Bronchial epithelial cell (primary cell): ENCODE data around the gene GTF3C6. TPM values are rescaled to one million over a fixed set of nuclear protein-coding genes. Genes with fewer than 3 reads are reported as not detected.

Experiments used
- DNase-seq: peaks from one replicate; pipeline ENCODE4 v3.0.0-alpha.2; 2010; ENCODE audit warnings: low read depth
- FAIRE-seq: peaks from 2 replicates; lab custom pipeline; 2011; peaks lifted over from hg19 to GRCh38; lab: Jason Lieb, UNC
- H3K27me3 ChIP-seq: 2 replicates; pipeline ENCODE4 v1.5.1; 2011; ENCODE audit warnings: low read length; ENCODE audit not compliant: control insufficient read depth, insufficient read depth
- H3K36me3 ChIP-seq: 2 replicates; pipeline ENCODE4 v1.5.1; 2011; ENCODE audit warnings: low read length; ENCODE audit not compliant: control insufficient read depth, insufficient read depth
- H3K4me3 ChIP-seq: 2 replicates; pipeline ENCODE4 v1.5.1; 2011; ENCODE audit warnings: mild to moderate bottlenecking, low read depth, low read length, control low read depth
- CTCF ChIP-seq: IDR thresholded peaks from 2 replicates; pipeline ENCODE4 v1.5.1; 2011; ENCODE audit warnings: mild to moderate bottlenecking, moderate library complexity, low read length, control low read depth, inconsistent platforms; ENCODE audit not compliant: insufficient read depth, severe bottlenecking
- total RNA-seq: library from RNA; depleted of rRNA; stranded (reverse); fragments of >200 nt; gene quantifications from 2 replicates; pipeline ENCODE4 v1.2.1, GENCODE V29; 2014

Gene GTF3C6
- total RNA-seq, 1 donor from 2014 or later, result 38.7 TPM

- DNase-seq (peak; percentile 81), FAIRE-seq (no peak)
- TF ChIP-seq CTCF, result no peak
- no peaks in the 10 kb centered on the region for H3K27me3 ChIP-seq
- H3K4me3 ChIP-seq, result no peak overlapping the region
- H3K36me3 ChIP-seq, result peaks cover 2% of the 10 kb centered on the region
These were observed 13.0 kb downstream of the GTF3C6 start for GRCh38 chr6:110971468-110971867.

GRCh38 chr6:110976575-110976974 is 18.1 kb downstream of the GTF3C6 start:
- no peak for TF ChIP-seq CTCF
- no peak overlapping the region for H3K4me3 ChIP-seq
- FAIRE-seq, result no peak

GRCh38 chr6:110979565-110980101 is 21.1 kb downstream of the GTF3C6 start:
- H3K36me3 ChIP-seq, result no peaks in the 10 kb centered on the region

More at GRCh38 chr6:110976575-110976974, 18.1 kb downstream of the GTF3C6 start:
- Histone ChIP-seq H3K36me3 (no peaks in the 10 kb centered on the region), H3K27me3 (no peaks in the 10 kb centered on the region)
- DNase-seq, result no peak

GRCh38 chr6:110980227-110980626 is 21.7 kb downstream of the GTF3C6 start:
- no peak for FAIRE-seq
- H3K36me3 ChIP-seq, result no peaks in the 10 kb centered on the region
- TF ChIP-seq CTCF, result no peak
- H3K27me3 ChIP-seq, result no peaks in the 10 kb centered on the region
- no peak overlapping the region for H3K4me3 ChIP-seq
- DNase-seq, result no peak

More at GRCh38 chr6:110979565-110980101, 21.1 kb downstream of the GTF3C6 start:
- Histone ChIP-seq H3K27me3 (no peaks in the 10 kb centered on the region), H3K4me3 (no peak overlapping the region)
- no peak for DNase-seq
- no peak for FAIRE-seq
- no peak for TF ChIP-seq CTCF

- TF ChIP-seq CTCF, result no peak
- no peaks in the 10 kb centered on the region for H3K27me3 ChIP-seq
- no peak for DNase-seq
- H3K36me3 ChIP-seq, result no peaks in the 10 kb centered on the region
- H3K4me3 ChIP-seq, result no peak overlapping the region
- FAIRE-seq, result no peak
These were observed 22.1 kb downstream of the GTF3C6 start for GRCh38 chr6:110980648-110981047.

GRCh38 chr6:110981202-110981600 is 22.7 kb downstream of the GTF3C6 start:
- no peak for DNase-seq
- no peaks in the 10 kb centered on the region for H3K27me3 ChIP-seq
- FAIRE-seq, result no peak
- peak overlapping the region; percentile 85 for H3K4me3 ChIP-seq
- peaks cover 3% of the 10 kb centered on the region for H3K36me3 ChIP-seq
- TF ChIP-seq CTCF, result no peak
